SK-N-SH treated with all-trans-retinoic acid at 6 μM for 48 hours (cell line): ENCODE measurements around the gene PRMT1.

ENCODE experiments used
- BACH2 ChIP-seq: fragments of 250-450 bp; sonication (Bioruptor Pico); IDR thresholded peaks from 2 replicates; pipeline ENCODE4 v1.9.0; 2021; ENCODE audit warnings: mild to moderate bottlenecking, borderline replicate concordance
- PPARA ChIP-seq: fragments of 250-450 bp; sonication (Bioruptor Pico); IDR thresholded peaks from 2 replicates; pipeline ENCODE4 v1.5.0; 2020; ENCODE audit warnings: mild to moderate bottlenecking, borderline replicate concordance
- RARB ChIP-seq: fragments of 250-450 bp; sonication (Bioruptor Pico); IDR thresholded peaks from 2 replicates; pipeline ENCODE4 v1.8.0; 2021; ENCODE audit warnings: mild to moderate bottlenecking, moderate library complexity
- TF ChIP-seq, protein P1 (sequence below): fragments of 250-450 bp; sonication (Bioruptor Pico); IDR thresholded peaks from 2 replicates; pipeline ENCODE4 v1.5.1; 2020; ENCODE audit warnings: low read depth, mild to moderate bottlenecking, moderate library complexity

GRCh38 chr19:49696115-49696514, 19.0 kb downstream of the PRMT1 start:
- no peak for TF ChIP-seq BACH2 (CRISPR knock-in tag)
- no peak for TF ChIP-seq PPARA (CRISPR knock-in tag)
- TF ChIP-seq, protein P1, sequence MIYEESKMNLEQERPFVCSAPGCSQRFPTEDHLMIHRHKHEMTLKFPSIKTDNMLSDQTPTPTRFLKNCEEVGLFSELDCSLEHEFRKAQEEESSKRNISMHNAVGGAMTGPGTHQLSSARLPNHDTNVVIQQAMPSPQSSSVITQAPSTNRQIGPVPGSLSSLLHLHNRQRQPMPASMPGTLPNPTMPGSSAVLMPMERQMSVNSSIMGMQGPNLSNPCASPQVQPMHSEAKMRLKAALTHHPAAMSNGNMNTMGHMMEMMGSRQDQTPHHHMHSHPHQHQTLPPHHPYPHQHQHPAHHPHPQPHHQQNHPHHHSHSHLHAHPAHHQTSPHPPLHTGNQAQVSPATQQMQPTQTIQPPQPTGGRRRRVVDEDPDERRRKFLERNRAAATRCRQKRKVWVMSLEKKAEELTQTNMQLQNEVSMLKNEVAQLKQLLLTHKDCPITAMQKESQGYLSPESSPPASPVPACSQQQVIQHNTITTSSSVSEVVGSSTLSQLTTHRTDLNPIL (CRISPR knock-in tag) = no peak
- no peak for TF ChIP-seq RARB
